ENCODE measurements around the gene LIPK. TPM values are rescaled to one million over a fixed set of nuclear protein-coding genes. Genes with fewer than 3 reads are reported as not detected.

Gene LIPK
- total and polyA plus RNA-seq, 8 donors: not detected

DNA sequence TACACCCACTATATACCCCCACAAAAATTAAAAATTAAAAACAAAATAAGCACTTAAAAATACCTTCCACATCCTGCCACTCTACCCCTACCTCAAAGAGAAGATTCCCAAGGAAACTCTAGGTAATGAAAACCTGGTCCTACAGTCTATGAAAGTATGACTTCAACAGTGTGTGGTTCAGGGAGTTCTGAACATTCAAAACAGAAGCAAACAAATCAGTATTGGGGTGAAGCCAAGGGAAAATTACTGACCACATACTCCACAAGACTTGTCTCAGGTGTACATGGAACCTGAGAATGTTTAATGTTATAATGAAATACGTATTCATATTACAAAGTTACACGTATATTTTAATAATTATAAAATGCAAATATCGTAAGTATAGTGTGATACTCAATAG is 76.2 kb downstream of the LIPK start:
- no peaks in the 10 kb centered on the region for H3K36me3 ChIP-seq

DNA sequence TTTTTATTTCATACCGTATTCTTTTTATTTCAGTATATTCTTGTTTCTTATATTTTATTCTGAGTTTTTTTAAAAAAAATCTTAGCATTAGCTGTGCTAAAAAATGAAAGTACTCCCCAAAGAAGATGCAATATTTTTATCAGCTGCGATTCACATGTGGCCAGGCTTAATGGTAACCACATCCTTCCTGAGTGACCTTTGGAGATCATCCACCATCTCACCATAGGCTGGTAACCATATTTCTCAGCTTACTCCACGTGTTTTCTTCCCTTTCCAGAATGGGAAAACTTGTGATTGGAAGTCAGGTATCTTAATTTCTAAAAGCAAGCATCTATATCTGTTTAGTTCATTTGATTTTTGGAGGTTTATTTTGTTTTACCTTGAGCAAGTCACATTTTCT is 77.7 kb downstream of the LIPK start:
- intact Hi-C loops (cut with DNase I): no loop called here
- Histone ChIP-seq H3K27ac (no peak overlapping the region), H3K27me3 (no peaks in the 10 kb centered on the region), H3K36me3 (no peaks in the 10 kb centered on the region), H3K4me3 (no peak overlapping the region), H3K9me3 (no peaks in the 10 kb centered on the region), H3K4me1 (no peaks in the 10 kb centered on the region)
- no peak for ATAC-seq
- TF ChIP-seq, protein P1, sequence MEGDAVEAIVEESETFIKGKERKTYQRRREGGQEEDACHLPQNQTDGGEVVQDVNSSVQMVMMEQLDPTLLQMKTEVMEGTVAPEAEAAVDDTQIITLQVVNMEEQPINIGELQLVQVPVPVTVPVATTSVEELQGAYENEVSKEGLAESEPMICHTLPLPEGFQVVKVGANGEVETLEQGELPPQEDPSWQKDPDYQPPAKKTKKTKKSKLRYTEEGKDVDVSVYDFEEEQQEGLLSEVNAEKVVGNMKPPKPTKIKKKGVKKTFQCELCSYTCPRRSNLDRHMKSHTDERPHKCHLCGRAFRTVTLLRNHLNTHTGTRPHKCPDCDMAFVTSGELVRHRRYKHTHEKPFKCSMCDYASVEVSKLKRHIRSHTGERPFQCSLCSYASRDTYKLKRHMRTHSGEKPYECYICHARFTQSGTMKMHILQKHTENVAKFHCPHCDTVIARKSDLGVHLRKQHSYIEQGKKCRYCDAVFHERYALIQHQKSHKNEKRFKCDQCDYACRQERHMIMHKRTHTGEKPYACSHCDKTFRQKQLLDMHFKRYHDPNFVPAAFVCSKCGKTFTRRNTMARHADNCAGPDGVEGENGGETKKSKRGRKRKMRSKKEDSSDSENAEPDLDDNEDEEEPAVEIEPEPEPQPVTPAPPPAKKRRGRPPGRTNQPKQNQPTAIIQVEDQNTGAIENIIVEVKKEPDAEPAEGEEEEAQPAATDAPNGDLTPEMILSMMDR (IDR thresholded peaks at IDR 0.05): no peak
- DNase-seq: no peak

More for the DNA sequence above, 76.2 kb downstream of the LIPK start:
- intact Hi-C loops (cut with DNase I): no loop called here
- Histone ChIP-seq H3K9me3 (no peaks in the 10 kb centered on the region), H3K4me3 (no peak overlapping the region), H3K4me1 (no peaks in the 10 kb centered on the region), H3K27ac (no peak overlapping the region), H3K27me3 (no peaks in the 10 kb centered on the region)
- DNase-seq (no peak), ATAC-seq (no peak)
- TF ChIP-seq, protein P1 (IDR thresholded peaks at IDR 0.05): no peak

DNA sequence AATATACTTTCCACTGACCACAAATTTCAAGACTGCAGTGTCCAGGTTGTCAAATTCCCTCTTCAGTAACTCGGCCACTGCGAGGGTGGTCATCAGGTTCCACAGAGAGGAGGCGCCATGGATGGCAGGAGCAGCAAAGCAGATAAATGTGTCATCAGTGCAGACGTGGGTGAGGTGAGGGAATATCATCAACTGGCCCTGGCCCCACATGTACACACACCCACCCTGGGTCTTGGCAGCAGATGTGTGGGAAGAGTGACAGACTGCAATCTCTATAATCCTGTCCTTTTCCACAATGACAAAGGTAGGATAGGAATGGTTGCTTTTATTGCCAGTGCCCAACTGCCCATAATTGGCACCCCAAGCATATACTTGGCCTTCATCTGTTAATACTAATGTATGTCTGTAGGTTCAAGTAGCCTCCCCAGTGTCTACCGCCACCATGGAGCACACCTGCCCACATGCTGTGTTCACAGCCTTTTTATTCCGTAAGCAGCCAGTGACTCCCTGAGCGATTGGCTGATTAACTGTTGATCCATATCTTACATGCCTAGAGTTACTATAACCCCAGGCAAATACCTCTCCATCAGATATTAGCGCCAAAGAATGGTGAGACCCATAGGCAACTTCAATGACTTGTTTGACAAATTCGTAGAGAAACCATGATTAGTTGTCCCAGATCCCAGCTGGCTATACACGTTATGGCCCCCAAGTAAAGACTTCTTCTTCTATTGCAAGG is 80.2 kb downstream of the LIPK start:
- ATAC-seq: no peak
- intact Hi-C loops (cut with DNase I): no loop called here

DNA sequence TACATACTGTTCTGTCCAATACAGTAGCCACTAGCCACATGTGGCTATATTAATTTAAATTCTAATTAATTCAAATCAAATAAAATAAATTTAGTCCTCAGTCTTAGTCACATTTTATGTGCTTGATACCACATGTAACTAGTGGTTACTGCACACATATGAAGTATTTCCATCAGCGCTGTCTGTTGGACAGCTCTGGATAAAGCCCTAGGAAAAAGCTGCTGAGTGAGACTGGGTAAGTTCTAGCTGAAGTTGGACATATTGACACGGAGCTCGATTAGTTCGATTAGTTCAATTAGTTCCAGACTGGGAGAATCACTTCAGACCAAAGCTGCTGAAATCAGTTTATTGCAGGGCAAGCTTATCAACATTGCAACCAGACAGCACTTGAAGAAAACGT is 81.4 kb downstream of the LIPK start:
- Histone ChIP-seq H3K36me3 (no peaks in the 10 kb centered on the region), H3K27me3 (no peaks in the 10 kb centered on the region), H3K4me1 (peaks cover 0 to 8% of the 10 kb centered on the region in 2 donors), H3K4me3 (no peak overlapping the region), H3K9me3 (no peaks in the 10 kb centered on the region), H3K27ac (no peak overlapping the region)
- TF ChIP-seq, protein P1 (IDR thresholded peaks at IDR 0.05): no peak
- intact Hi-C loops (cut with DNase I): no loop called here
- DNase-seq (no peak), ATAC-seq (no peak)

More for the DNA sequence above, 80.2 kb downstream of the LIPK start:
- no peaks in the 10 kb centered on the region for H3K9me3 ChIP-seq
- H3K4me1 ChIP-seq: no peaks in the 10 kb centered on the region
- no peaks in the 10 kb centered on the region for H3K27me3 ChIP-seq
- DNase-seq: peak in 1 of 4 donors; percentile 43
- no peak overlapping the region for H3K27ac ChIP-seq
- no peaks in the 10 kb centered on the region for H3K36me3 ChIP-seq
- no peak overlapping the region for H3K4me3 ChIP-seq
- TF ChIP-seq, protein P1 (IDR thresholded peaks at IDR 0.05): no peak

DNA sequence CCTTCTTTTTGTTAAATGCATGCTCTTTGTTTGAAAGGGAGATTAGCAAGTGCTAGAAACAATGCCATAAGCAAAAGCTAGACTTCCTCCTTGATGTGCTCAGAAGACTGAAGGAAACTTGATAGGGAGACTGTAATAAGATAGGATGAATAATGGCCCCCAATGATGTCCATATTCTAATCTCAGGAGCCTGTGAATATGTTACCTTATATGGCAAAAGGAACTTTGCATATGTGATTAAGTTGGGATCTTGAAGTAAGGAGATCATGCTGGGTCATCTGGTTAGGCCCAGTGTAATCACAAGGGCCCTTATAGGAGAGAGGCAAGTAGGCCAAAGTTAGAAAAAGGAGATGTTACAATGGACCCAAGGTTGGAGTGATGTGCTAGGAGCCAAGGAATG is 82.9 kb downstream of the LIPK start:
- Histone ChIP-seq H3K4me1 (peaks cover 0 to 22% of the 10 kb centered on the region in 2 donors), H3K36me3 (no peaks in the 10 kb centered on the region), H3K27ac (no peak overlapping the region), H3K27me3 (no peaks in the 10 kb centered on the region), H3K4me3 (no peak overlapping the region), H3K9me3 (no peaks in the 10 kb centered on the region)
- DNase-seq (no peak), ATAC-seq (no peak)
- TF ChIP-seq, protein P1 (IDR thresholded peaks at IDR 0.05): no peak
- intact Hi-C loops (cut with DNase I): no loop called here

Measured in left lung (tissue), 10 donors.